ENCODE results near the gene ATP8B3.

The ATP8B3 gene

GRCh38 chr19:1857648-1858326 is 45.7 kb upstream of the ATP8B3 start:
- Histone ChIP-seq H3K79me2 (ENCODE audit: insufficient read depth, low read length) (peaks cover 93% of the 10 kb centered on the region), H3K27me3 (ENCODE audit: insufficient read depth, low read length, poor library complexity) (no peaks in the 10 kb centered on the region), H2AFZ (ENCODE audit: low read depth, low read length) (no peak overlapping the region), H3K9ac (ENCODE audit: low read depth, low read length) (no peak overlapping the region), H3K27ac (ENCODE audit: low read length) (no peak overlapping the region), H4K20me1 (ENCODE audit: insufficient read depth, low read length) (peaks cover 93% of the 10 kb centered on the region), H3K4me3 (ENCODE audit: low read depth in 1 of 2, low read length in 2 of 2) (no peak overlapping the region), H3K36me3 (ENCODE audit: insufficient read depth, low read length) (peaks cover 8% of the 10 kb centered on the region), H3K9me3 (ENCODE audit: insufficient read depth, low read length, severe bottlenecking) (no peaks in the 10 kb centered on the region), H3K4me1 (ENCODE audit: insufficient read depth, low read length) (peaks cover 39% of the 10 kb centered on the region), H3K4me2 (ENCODE audit: insufficient read depth, low read length) (no peak overlapping the region)
- DNase-seq, result no peak
- TF ChIP-seq CTCF (IDR thresholded peaks at IDR 0.05; ENCODE audit: borderline replicate concordance, extremely low read depth, low read length, poor library complexity, severe bottlenecking) (no peak), EZH2 (IDR thresholded peaks at IDR 0.05; ENCODE audit: borderline replicate concordance, low read depth, low read length, severe bottlenecking) (no peak)
- no peak for ATAC-seq (ENCODE audit: insufficient read depth, low read depth)

- H3K4me1 ChIP-seq (ENCODE audit: insufficient read depth, low read length), result peaks cover 40% of the 10 kb centered on the region
- no peak overlapping the region for H2AFZ ChIP-seq (ENCODE audit: low read depth, low read length)
Observed at GRCh38 chr19:1856698-1857603, 44.9 kb upstream of the ATP8B3 start.

GRCh38 chr19:1856345-1856697 is 44.2 kb upstream of the ATP8B3 start:
- Histone ChIP-seq H3K4me1 (ENCODE audit: insufficient read depth, low read length) (peaks cover 39% of the 10 kb centered on the region), H3K4me3 (ENCODE audit: low read depth in 1 of 2, low read length in 2 of 2) (no peak overlapping the region), H2AFZ (ENCODE audit: low read depth, low read length) (no peak overlapping the region), H3K36me3 (ENCODE audit: insufficient read depth, low read length) (peaks cover 8% of the 10 kb centered on the region), H3K79me2 (ENCODE audit: insufficient read depth, low read length) (peaks cover 85% of the 10 kb centered on the region), H3K9me3 (ENCODE audit: insufficient read depth, low read length, severe bottlenecking) (no peaks in the 10 kb centered on the region), H3K4me2 (ENCODE audit: insufficient read depth, low read length) (no peak overlapping the region; the same call in 1 of the 2 replicates), H3K9ac (ENCODE audit: low read depth, low read length) (no peak overlapping the region), H3K27ac (ENCODE audit: low read length) (no peak overlapping the region), H3K27me3 (ENCODE audit: insufficient read depth, low read length, poor library complexity) (no peaks in the 10 kb centered on the region), H4K20me1 (ENCODE audit: insufficient read depth, low read length) (peaks cover 91% of the 10 kb centered on the region)
- TF ChIP-seq CTCF (IDR thresholded peaks at IDR 0.05; ENCODE audit: borderline replicate concordance, extremely low read depth, low read length, poor library complexity, severe bottlenecking) (no peak), EZH2 (IDR thresholded peaks at IDR 0.05; ENCODE audit: borderline replicate concordance, low read depth, low read length, severe bottlenecking) (no peak)
- ATAC-seq (ENCODE audit: insufficient read depth, low read depth), result no peak
- DNase-seq, result no peak

More at GRCh38 chr19:1856698-1857603, 44.9 kb upstream of the ATP8B3 start:
- Histone ChIP-seq H4K20me1 (ENCODE audit: insufficient read depth, low read length) (peaks cover 94% of the 10 kb centered on the region), H3K27me3 (ENCODE audit: insufficient read depth, low read length, poor library complexity) (no peaks in the 10 kb centered on the region), H3K9ac (ENCODE audit: low read depth, low read length) (no peak overlapping the region), H3K36me3 (ENCODE audit: insufficient read depth, low read length) (peaks cover 8% of the 10 kb centered on the region), H3K4me2 (ENCODE audit: insufficient read depth, low read length) (no peak overlapping the region), H3K4me3 (ENCODE audit: low read depth in 1 of 2, low read length in 2 of 2) (no peak overlapping the region), H3K79me2 (ENCODE audit: insufficient read depth, low read length) (peaks cover 91% of the 10 kb centered on the region), H3K9me3 (ENCODE audit: insufficient read depth, low read length, severe bottlenecking) (no peaks in the 10 kb centered on the region), H3K27ac (ENCODE audit: low read length) (no peak overlapping the region)
- DNase-seq (no peak), ATAC-seq (ENCODE audit: insufficient read depth, low read depth) (no peak)
- TF ChIP-seq CTCF (IDR thresholded peaks at IDR 0.05; ENCODE audit: borderline replicate concordance, extremely low read depth, low read length, poor library complexity, severe bottlenecking) (no peak), EZH2 (IDR thresholded peaks at IDR 0.05; ENCODE audit: borderline replicate concordance, low read depth, low read length, severe bottlenecking) (no peak)

Data from DND-41 (cell line).